Muscle layer of colon (tissue), 2 donors: ENCODE results near the gene CRAT.

ENCODE experiments used
- H3K27ac ChIP-seq: one replicate; pipeline ENCODE4 v1.7.0; 2013; ENCODE audit warnings: low read depth, mild to moderate bottlenecking, low read length, moderate library complexity
- H3K27me3 ChIP-seq, 2 donors: one replicate each; pipeline ENCODE4 v1.7.0; 2013; ENCODE audit warnings: low read length in 2 of 2, mild to moderate bottlenecking in 2 of 2; ENCODE audit not compliant: insufficient read depth in 2 of 2, control insufficient read depth in 1 of 2
- H3K36me3 ChIP-seq: one replicate; pipeline ENCODE4 v1.7.0; 2013; ENCODE audit warnings: mild to moderate bottlenecking, low read length; ENCODE audit not compliant: insufficient read depth
- H3K4me1 ChIP-seq: one replicate; pipeline ENCODE4 v1.7.0; 2013; ENCODE audit warnings: mild to moderate bottlenecking, low read length; ENCODE audit not compliant: insufficient read depth
- H3K4me3 ChIP-seq, 2 donors: one replicate each; pipeline ENCODE4 v1.7.0; 2013; ENCODE audit warnings: low read length in 2 of 2, low read depth in 1 of 2, mild to moderate bottlenecking in 1 of 2, moderate library complexity in 1 of 2
- H3K9ac ChIP-seq: one replicate; pipeline ENCODE4 v1.7.0; 2013; ENCODE audit warnings: low read length
- H3K9me3 ChIP-seq: one replicate; pipeline ENCODE4 v1.7.0; 2013; ENCODE audit warnings: mild to moderate bottlenecking, low read length
- donor health status: abdominal sarcoma.
- donor health status: Adenocarcinoma of cecum.

The CRAT gene

DNA sequence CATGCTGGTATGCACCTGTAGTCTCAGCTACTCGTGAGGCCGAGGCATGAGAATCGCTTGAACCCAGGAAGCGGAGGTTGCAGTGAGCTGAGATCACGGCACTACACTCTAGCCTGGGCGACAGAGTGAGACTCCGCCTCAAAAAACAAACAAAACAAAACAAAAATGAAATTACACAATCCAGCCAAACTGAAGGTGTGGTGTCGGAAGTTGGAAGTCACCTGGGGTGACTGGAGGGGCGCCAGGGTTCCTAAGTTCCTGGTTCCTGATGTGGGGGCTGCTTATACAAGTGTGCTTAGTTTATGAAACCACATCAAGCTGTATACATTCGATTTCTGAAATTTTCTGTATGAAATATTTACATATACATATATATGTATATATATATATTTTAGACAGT, 33.4 kb downstream of the CRAT start:
- Histone ChIP-seq H3K27me3 (no peaks in the 10 kb centered on the region), H3K9me3 (no peaks in the 10 kb centered on the region), H3K4me3 (no peak overlapping the region), H3K4me1 (peaks cover 9% of the 10 kb centered on the region), H3K9ac (no peak overlapping the region), H3K27ac (no peak overlapping the region), H3K36me3 (no peaks in the 10 kb centered on the region)

DNA sequence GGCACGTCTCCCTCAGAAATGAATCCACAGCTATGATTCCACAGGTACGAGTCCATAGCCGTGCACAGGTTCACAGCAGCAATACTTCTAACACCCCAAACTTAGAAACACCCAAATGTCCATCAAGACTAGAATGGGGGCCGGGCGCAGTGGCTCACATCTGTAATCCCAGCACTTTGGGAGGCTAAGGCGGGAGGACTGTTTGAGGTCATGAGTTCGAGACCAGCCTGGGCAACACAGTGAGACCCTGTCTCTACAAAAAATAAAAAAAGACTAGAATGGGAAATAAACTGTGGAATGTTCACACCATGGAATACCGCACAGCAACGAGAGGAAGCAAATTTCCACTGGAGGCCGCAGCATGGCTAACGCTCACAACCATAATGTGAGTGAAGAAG, 34.0 kb downstream of the CRAT start:
- no peak overlapping the region for H3K9ac ChIP-seq
- no peaks in the 10 kb centered on the region for H3K9me3 ChIP-seq
- H3K27me3 ChIP-seq, result no peaks in the 10 kb centered on the region
- no peak overlapping the region for H3K27ac ChIP-seq
- H3K4me1 ChIP-seq, result peaks cover 3% of the 10 kb centered on the region
- H3K4me3 ChIP-seq, result no peak overlapping the region
- H3K36me3 ChIP-seq, result no peaks in the 10 kb centered on the region

DNA sequence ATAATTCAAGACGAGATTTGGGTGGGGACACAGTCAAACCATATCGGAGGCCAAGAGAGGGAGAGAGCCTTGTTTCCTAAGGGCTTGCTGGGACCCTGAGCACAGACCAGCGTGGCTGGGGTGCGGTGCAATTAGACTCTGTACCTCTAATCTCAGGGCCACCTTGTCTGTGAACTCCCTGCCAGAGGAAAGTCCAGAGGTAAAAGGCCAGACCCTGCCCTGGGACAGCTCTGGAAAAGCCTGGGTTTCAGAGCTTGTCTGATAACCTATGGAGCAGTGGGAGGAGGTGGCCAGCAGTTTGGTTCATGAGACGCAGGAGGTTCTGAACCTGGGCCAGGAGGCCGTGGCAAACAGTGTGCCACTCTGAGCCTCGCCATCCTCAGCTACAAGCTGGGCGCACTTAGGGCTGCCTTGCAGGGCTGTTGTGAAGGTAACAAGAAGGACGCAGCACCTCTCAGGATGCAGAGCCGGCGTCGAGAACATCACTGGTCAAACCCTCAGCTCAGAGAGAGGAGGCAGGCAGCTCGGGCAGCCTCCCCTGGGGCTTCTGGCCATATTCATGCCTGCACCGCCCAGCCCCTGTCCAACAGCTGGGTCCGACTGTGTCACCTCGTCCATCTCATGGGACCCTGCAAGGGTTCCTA, 34.5 kb downstream of the CRAT start:
- H3K27ac ChIP-seq, result no peak overlapping the region
- H3K4me1 ChIP-seq, result no peaks in the 10 kb centered on the region
- no peaks in the 10 kb centered on the region for H3K9me3 ChIP-seq
- H3K4me3 ChIP-seq, result no peak overlapping the region
- H3K36me3 ChIP-seq, result no peaks in the 10 kb centered on the region
- no peak overlapping the region for H3K9ac ChIP-seq
- no peaks in the 10 kb centered on the region for H3K27me3 ChIP-seq

DNA sequence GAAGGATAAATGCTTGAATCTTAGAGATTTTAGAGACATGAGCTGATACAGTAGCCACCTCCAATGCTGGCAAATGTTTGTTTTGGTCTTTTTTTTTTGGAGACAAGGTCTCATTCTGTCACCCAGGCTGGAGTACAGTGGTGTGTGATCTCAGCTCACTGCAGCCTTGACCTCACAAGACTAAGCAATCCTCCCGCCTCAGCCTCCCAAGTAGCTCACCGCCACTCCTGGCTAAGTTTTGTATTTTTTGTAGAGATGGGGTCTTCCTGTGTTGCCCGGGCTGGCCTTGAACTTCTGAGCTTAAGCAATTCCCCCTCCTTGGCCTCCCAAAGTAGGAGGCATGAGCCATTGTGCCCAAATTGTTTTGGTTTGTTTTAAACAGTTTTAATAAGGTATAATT, 36.5 kb downstream of the CRAT start:
- Histone ChIP-seq H3K27ac (no peak overlapping the region), H3K9ac (no peak overlapping the region), H3K9me3 (no peaks in the 10 kb centered on the region), H3K4me1 (no peaks in the 10 kb centered on the region), H3K4me3 (no peak overlapping the region), H3K27me3 (no peaks in the 10 kb centered on the region), H3K36me3 (no peaks in the 10 kb centered on the region)

DNA sequence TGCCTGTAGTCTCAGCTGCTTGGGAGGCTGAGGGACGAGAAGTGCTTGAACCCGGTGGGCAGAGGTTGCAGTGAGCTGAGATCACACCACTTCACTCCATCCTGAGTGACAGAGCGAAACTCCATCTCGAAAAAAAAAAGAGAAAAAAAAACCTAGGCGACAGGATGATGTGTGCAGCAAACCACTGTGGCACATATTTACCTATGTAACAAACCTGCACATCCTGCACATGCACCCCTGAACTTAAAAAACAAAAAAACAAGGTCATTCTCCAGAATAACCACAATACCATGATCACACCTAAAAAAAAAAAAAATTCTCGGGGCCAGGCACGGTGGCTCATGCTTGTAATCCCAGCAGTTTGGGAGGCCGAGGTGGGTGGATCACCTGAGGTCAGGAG, 37.2 kb downstream of the CRAT start:
- no peak overlapping the region for H3K9ac ChIP-seq
- no peak overlapping the region for H3K27ac ChIP-seq
- no peaks in the 10 kb centered on the region for H3K27me3 ChIP-seq
- H3K4me3 ChIP-seq, result no peak overlapping the region
- peaks cover 6% of the 10 kb centered on the region for H3K36me3 ChIP-seq
- no peaks in the 10 kb centered on the region for H3K4me1 ChIP-seq
- no peaks in the 10 kb centered on the region for H3K9me3 ChIP-seq

DNA sequence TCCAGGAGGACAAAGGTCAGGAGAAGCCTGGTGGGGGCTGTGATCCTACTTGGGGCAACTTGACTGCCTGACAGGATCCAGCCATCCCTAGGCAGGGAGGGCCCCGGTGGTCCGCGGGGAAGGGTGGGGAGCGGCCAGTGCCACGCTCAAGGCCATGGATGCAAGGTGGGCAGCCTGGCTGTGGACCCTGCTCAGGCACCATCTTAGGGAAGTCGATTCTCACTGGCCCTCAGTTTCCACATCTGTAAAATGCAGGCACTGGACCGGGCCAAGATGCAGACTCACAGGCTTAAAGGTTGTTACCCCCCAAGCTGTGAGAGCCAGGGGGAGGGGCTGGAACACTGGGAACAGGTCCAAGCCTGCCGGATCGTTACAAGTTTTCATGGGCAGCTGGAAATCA, 38.4 kb downstream of the CRAT start:
- H3K36me3 ChIP-seq, result peaks cover 15% of the 10 kb centered on the region
- H3K4me3 ChIP-seq, result no peak overlapping the region
- no peaks in the 10 kb centered on the region for H3K9me3 ChIP-seq
- no peak overlapping the region for H3K9ac ChIP-seq
- no peaks in the 10 kb centered on the region for H3K4me1 ChIP-seq
- no peak overlapping the region for H3K27ac ChIP-seq
- H3K27me3 ChIP-seq, result no peaks in the 10 kb centered on the region

DNA sequence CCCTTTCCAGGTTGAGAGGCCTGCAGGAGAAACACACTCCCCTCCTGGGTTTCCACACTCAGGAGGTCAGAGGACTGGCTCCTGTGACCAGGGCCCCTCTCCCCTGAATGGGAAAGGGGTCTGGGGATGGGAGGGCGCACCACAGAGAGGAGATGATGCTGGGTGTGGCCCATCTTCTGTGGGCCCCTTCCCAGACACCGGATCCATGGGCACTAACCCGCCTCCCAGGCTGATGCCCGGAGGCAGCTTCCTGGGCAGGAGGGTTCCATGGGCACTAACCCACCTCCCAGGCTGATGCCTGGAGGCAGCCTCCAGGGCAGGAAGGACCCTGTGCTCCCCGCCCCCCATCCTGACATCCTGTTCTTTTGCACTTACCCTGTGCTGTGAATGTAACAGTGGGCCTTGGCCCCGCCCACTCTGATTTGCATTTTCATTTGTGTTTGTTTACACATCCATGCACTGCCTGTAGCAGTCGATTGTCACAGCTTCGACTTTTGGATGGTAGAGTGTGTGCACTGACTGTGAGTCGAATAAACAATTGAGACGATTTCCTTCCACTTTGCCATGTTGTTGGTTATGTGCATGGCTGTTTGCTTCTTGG, 39.0 kb downstream of the CRAT start:
- Histone ChIP-seq H3K27me3 (no peaks in the 10 kb centered on the region), H3K36me3 (peaks cover 16% of the 10 kb centered on the region), H3K9ac (no peak overlapping the region), H3K4me3 (no peak overlapping the region), H3K9me3 (no peaks in the 10 kb centered on the region), H3K4me1 (no peaks in the 10 kb centered on the region), H3K27ac (no peak overlapping the region)

DNA sequence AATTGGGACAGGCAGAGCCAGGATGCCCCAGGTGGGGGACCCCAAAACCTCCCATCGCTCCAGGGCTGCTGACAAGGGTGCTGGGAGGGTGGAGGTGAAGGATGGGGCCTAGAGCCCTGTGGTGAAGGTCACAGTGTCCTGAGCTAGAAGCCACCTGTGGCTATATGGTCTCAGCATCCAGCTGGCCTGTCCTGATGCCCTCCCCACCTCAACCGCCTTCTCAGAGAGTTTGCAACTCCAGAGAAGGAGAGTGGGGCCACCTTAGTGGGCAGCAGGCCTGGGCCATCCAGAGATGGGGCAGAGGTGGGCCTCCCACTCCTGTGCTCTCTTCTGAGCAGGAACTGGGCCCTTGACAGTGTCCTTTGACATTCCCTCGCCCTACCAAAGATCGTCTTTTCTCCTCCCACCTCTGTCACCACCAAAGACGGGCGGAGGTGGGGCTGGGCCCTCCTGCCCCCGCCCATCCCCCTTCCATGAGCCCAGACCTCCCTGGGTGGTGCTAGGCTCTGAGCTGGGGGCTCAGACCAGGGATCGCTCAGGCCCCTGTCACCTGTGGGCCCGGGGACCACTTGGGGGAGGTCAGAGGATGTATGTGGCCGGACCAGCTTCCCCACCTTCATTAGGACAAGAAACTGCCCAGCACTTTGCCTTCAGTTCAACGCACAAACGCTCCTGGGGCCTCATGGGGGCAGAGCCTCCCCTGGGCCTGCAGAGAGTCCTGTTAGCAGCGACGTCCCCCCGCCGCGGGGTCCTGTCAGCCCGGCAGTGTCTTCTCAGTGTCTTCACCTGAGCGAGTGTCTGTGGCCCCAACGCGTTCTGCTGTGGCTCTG, 39.7 kb downstream of the CRAT start:
- Histone ChIP-seq H3K4me1 (no peaks in the 10 kb centered on the region), H3K36me3 (peaks cover 18% of the 10 kb centered on the region), H3K4me3 (no peak overlapping the region), H3K27me3 (no peaks in the 10 kb centered on the region), H3K27ac (no peak overlapping the region), H3K9me3 (no peaks in the 10 kb centered on the region), H3K9ac (no peak overlapping the region)

DNA sequence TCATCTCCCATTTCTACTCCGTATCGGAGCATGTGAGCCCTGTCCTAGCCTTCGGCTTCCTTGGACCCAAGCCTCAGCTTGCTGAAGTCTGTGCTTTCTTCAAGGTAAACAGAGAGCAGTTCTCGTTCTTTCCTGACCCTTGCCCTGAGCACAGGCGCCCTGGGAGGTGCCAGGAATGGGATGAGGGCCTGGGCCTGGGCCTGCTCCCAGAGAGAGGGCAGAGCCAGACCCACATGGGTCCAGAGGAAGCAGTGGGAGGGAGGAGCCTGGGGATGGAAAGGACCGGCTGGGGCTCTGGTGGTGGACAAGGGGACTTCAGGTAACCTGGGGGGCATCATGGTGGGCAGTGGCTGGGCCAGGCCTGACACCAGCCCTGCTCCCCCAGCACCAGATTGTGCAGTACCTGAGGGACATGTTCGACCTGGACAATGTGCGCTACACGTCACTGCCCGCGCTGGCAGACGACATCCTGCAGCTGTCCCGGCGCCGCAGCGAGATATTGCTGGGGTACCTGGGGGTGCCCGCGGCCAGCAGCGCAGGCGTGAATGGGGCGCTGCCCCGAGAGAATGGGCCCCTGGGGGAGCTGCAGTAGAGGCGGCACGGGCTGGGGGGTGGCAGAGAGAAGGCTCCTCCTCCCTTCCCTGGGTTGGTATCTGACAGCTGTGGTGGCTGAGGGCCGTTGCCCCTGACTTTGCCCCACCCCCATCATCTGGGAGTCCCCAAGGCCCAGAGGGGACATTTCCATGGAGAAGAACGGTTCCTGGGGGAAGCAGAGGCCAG, 40.5 kb downstream of the CRAT start:
- Histone ChIP-seq H3K4me1 (no peaks in the 10 kb centered on the region), H3K27ac (no peak overlapping the region), H3K4me3 (no peak overlapping the region), H3K9me3 (no peaks in the 10 kb centered on the region), H3K27me3 (no peaks in the 10 kb centered on the region), H3K9ac (no peak overlapping the region), H3K36me3 (peaks cover 22% of the 10 kb centered on the region)

DNA sequence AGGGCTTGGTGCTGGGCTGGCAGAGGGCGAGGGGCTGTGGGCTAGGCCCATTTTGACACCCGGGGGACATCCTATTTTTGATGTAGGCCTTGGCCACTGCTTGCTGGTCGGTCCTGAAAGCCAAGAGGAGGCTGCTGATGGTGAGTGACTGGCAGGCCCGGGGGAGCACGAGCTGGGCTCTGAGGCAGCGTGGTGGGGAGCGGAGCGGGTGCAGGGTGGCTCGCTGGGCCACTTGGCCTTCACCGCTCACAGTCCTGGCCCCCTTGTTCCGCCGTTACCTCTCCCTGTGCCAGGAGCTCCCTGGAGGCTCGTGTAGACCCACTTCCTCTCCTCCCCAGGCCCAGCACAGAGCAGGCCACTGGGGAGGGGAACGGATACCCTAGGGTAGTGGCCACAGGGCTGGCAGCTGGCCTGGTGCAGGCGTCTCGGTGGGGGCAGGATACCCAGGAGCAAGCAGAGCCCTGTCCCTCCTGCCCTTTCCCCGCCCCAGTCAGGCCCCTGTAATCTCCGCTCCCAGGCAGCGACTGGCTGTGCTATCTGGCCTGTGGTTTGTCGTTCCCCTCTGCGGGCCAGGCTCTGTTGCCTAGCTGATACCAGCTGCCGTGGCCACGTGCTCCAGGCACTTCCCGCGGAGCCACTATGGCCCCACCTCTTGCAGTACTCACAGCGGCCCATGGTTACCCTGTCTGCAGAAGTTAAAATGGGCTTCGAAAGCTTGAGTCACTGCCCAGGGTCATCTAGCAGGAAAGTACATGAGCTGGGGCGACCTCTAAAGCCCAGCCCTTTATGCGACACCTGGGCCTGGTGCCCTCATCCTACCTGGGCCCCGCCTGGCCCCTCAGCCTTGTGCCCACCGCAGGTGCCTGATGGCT, 41.4 kb downstream of the CRAT start:
- Histone ChIP-seq H3K4me3 (no peak overlapping the region), H3K27ac (no peak overlapping the region), H3K27me3 (no peaks in the 10 kb centered on the region), H3K9me3 (no peaks in the 10 kb centered on the region), H3K36me3 (peaks cover 22% of the 10 kb centered on the region), H3K4me1 (no peaks in the 10 kb centered on the region), H3K9ac (no peak overlapping the region)
